WTC11 (cell line): ENCODE data around the gene ASB2.

Source experiments
- IRF2 ChIP-seq: sonication (generic); formaldehyde crosslinking; IDR thresholded peaks from 2 replicates; pipeline ENCODE4 v1.8.0; 2022; ENCODE audit warnings: low read depth, missing genetic modification reagents, borderline replicate concordance
- RELA ChIP-seq: sonication (generic); formaldehyde crosslinking; IDR thresholded peaks from 2 replicates; pipeline ENCODE4 v1.8.1; 2022; ENCODE audit warnings: missing genetic modification reagents, mild to moderate bottlenecking, borderline replicate concordance
- SMAD3 ChIP-seq: sonication (generic); formaldehyde crosslinking; IDR thresholded peaks from 2 replicates; pipeline ENCODE4 v1.8.0; 2022; ENCODE audit warnings: missing genetic modification reagents, mild to moderate bottlenecking, borderline replicate concordance
- SP1 ChIP-seq: sonication (generic); formaldehyde crosslinking; conservative IDR thresholded peaks from 2 replicates; pipeline ENCODE4 v1.8.1; 2022; ENCODE audit warnings: missing genetic modification reagents
- ZNF263 ChIP-seq: sonication (generic); formaldehyde crosslinking; IDR thresholded peaks from 2 replicates; pipeline ENCODE4 v1.8.1; 2022; ENCODE audit warnings: low read depth, mild to moderate bottlenecking, moderate library complexity, missing genetic modification reagents
- TF ChIP-seq, protein P1 (sequence below): fragments of 200-600 bp; IDR thresholded peaks from 2 replicates; pipeline ENCODE4 v1.8.0; 2022; ENCODE audit warnings: antibody characterized with exemption

DNA sequence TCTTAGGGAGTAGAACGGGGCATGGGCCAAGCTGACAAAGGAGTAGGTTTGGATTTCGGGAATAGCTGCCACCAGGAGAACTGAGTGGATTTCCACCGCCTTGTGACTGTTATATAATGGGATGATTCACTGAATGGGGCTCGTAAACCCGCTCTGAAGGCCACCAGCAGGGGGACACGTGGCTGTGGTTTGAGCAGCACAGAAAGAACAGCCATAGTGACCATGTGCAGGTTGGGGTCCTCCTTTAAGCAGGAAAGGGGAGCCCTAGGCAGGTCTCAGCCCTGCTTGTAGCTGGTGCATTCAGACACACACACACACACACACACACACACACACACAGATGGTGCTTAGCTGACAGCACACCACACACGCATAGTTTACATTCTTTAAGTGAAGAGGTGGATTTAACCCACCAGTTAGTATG, 8.6 kb upstream of the ASB2 start:
- TF ChIP-seq, protein P1, sequence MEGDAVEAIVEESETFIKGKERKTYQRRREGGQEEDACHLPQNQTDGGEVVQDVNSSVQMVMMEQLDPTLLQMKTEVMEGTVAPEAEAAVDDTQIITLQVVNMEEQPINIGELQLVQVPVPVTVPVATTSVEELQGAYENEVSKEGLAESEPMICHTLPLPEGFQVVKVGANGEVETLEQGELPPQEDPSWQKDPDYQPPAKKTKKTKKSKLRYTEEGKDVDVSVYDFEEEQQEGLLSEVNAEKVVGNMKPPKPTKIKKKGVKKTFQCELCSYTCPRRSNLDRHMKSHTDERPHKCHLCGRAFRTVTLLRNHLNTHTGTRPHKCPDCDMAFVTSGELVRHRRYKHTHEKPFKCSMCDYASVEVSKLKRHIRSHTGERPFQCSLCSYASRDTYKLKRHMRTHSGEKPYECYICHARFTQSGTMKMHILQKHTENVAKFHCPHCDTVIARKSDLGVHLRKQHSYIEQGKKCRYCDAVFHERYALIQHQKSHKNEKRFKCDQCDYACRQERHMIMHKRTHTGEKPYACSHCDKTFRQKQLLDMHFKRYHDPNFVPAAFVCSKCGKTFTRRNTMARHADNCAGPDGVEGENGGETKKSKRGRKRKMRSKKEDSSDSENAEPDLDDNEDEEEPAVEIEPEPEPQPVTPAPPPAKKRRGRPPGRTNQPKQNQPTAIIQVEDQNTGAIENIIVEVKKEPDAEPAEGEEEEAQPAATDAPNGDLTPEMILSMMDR, result no peak
- no peak for TF ChIP-seq IRF2 (CRISPR knock-in tag)
- TF ChIP-seq ZNF263 (CRISPR knock-in tag), result no peak
- no peak for TF ChIP-seq RELA (CRISPR knock-in tag)
- no peak for TF ChIP-seq SP1 (CRISPR knock-in tag)
- TF ChIP-seq SMAD3 (CRISPR knock-in tag), result no peak
